Endothelial cell (in vitro differentiated cells): ENCODE results near the gene STOML2. TPM values are rescaled to one million over a fixed set of nuclear protein-coding genes. Genes with fewer than 3 reads are reported as not detected.
A peak's percentile ranks its signal among the peaks of the same experiment; 100 is the strongest.

Source experiments
- DNase-seq: peaks from one replicate; pipeline ENCODE4 v3.0.0; 2021; ENCODE audit warnings: low spot score
- H3K27ac Mint-ChIP-seq: one replicate; pipeline ENCODE4 v1.8.0; 2021; ENCODE audit warnings: mixed read lengths, inconsistent platforms; ENCODE audit not compliant: unreplicated experiment
- H3K27me3 Mint-ChIP-seq: one replicate; pipeline ENCODE4 v1.8.0; 2021; ENCODE audit warnings: mild to moderate bottlenecking, moderate library complexity, mixed read lengths, inconsistent platforms; ENCODE audit not compliant: unreplicated experiment
- H3K36me3 Mint-ChIP-seq: one replicate; pipeline ENCODE4 v1.8.0; 2021; ENCODE audit warnings: mild to moderate bottlenecking, low read depth, mixed read lengths, inconsistent platforms; ENCODE audit not compliant: unreplicated experiment
- H3K4me1 Mint-ChIP-seq: one replicate; pipeline ENCODE4 v1.8.0; 2021; ENCODE audit warnings: mild to moderate bottlenecking, mixed read lengths, inconsistent platforms; ENCODE audit not compliant: unreplicated experiment
- H3K4me3 Mint-ChIP-seq: one replicate; pipeline ENCODE4 v1.8.0; 2021; ENCODE audit warnings: mild to moderate bottlenecking, mixed read lengths, inconsistent platforms; ENCODE audit not compliant: unreplicated experiment
- H3K9me3 Mint-ChIP-seq: one replicate; pipeline ENCODE4 v1.8.0; 2021; ENCODE audit warnings: mixed read lengths, inconsistent platforms; ENCODE audit not compliant: unreplicated experiment
- CTCF ChIP-seq: fragments of 200-600 bp; sonication (generic); IDR thresholded peaks from one replicate; pipeline ENCODE4 v1.5.0; 2021; ENCODE audit warnings: antibody characterized with exemption; ENCODE audit not compliant: unreplicated experiment
- total RNA-seq: library from RNA; stranded (reverse); fragmentation: NEBNext Ultra II Directional; extraction: Animal tissue kit (Norgen Biotek cat#: 25700); gene quantifications from one replicate; pipeline ENCODE4 v1.2.1, GENCODE V29; 2021; ENCODE audit not compliant: unreplicated experiment

The STOML2 gene
- total RNA-seq, 1 donor from 2014 or later: 108 TPM

- no peak for DNase-seq
- Mint-ChIP-seq H3K4me1 (no peaks in the 10 kb centered on the region), H3K27ac (no peak overlapping the region), H3K9me3 (no peaks in the 10 kb centered on the region), H3K4me3 (peak overlapping the region; percentile 19), H3K36me3 (peaks cover 86% of the 10 kb centered on the region), H3K27me3 (peaks cover 5% of the 10 kb centered on the region)
- TF ChIP-seq CTCF: no peak
These were observed 43.5 kb downstream of the STOML2 start for GRCh38 chr9:35059438-35059837.

- H3K9me3 Mint-ChIP-seq: no peaks in the 10 kb centered on the region
- H3K4me3 Mint-ChIP-seq: peak overlapping the region; percentile 52
- DNase-seq: no peak
- peaks cover 5% of the 10 kb centered on the region for H3K27me3 Mint-ChIP-seq
- peak overlapping the region; percentile 44 for H3K27ac Mint-ChIP-seq
- H3K36me3 Mint-ChIP-seq: peaks cover 75% of the 10 kb centered on the region
- TF ChIP-seq CTCF: no peak
- H3K4me1 Mint-ChIP-seq: no peaks in the 10 kb centered on the region
These were observed 45.7 kb downstream of the STOML2 start for GRCh38 chr9:35057271-35057620.

- Mint-ChIP-seq H3K27ac (no peak overlapping the region), H3K9me3 (no peaks in the 10 kb centered on the region), H3K4me3 (peak overlapping the region; percentile 52), H3K27me3 (peaks cover 5% of the 10 kb centered on the region), H3K36me3 (peaks cover 70% of the 10 kb centered on the region), H3K4me1 (no peaks in the 10 kb centered on the region)
- no peak for DNase-seq
- TF ChIP-seq CTCF: no peak
These were observed 46.2 kb downstream of the STOML2 start for GRCh38 chr9:35056571-35057270.

- Mint-ChIP-seq H3K36me3 (peaks cover 60% of the 10 kb centered on the region), H3K27ac (no peak overlapping the region)
These were observed 47.9 kb downstream of the STOML2 start for GRCh38 chr9:35054871-35055644.

More at GRCh38 chr9:35054871-35055644, 47.9 kb downstream of the STOML2 start:
- H3K4me3 Mint-ChIP-seq: no peak overlapping the region
- no peaks in the 10 kb centered on the region for H3K9me3 Mint-ChIP-seq
- TF ChIP-seq CTCF: no peak
- H3K27me3 Mint-ChIP-seq: peaks cover 5% of the 10 kb centered on the region
- no peaks in the 10 kb centered on the region for H3K4me1 Mint-ChIP-seq
- no peak for DNase-seq
